ENCODE results near the gene APOL3. TPM values are rescaled to one million over a fixed set of nuclear protein-coding genes. Genes with fewer than 3 reads are reported as not detected.

Gene APOL3
- total and polyA plus RNA-seq, 2 of the 13 experiments (the other 11 are each of a cell fraction or from before 2014, with no cell fraction given): 3.8 to 5.4 TPM

DNA sequence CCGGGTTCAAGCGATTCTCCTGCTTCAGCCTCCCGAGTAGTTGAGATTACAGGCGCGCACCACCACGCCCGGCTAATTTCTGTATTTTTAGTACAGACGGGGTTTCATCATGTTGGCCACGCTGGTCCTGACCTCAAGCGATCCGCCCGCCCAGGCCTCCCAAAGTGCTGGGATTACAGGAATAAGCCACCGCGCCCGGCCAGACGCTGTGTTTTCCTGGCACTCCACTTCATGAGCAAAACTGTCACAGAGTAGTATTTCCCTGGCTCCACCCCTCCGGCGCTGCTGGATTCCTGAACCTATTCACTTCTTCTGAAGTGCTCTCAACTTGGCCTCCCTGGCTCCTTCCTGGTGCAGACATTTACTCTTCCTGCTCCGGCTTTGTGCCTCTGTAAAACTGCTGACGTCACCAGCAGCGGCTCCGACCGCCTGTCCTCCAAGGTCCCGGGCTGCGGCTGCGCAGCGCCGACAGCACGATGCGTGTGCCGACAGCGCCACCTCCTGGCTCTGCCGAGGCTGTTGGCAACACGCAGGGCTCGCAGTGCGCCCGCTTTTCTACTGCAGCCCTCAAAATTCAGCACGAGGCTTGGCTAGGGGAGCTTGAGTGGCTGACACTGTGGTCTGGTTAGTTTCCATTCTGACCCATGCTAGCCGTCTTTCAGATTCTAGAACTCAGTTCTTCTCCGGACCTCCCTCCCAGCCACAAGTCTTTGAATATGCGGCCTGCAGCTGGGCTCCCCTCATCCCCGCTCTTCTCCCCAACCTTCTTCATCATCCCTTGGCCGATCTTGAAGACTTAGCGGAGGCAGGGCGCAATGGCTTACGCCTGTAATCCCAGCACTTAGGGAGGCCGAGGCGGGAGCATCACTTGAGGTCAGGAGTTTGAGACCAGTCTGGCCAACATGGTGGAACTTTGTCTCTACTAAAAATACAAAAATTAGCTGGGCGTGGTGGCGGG lies 36.6 kb downstream of the APOL3 start (continued):
- TF ChIP-seq NR2C2 (CRISPR knock-in tag; IDR thresholded peaks at IDR 0.05; ENCODE audit: borderline replicate concordance) (0 out of 2 replicates have a peak, but pooled peaks have one; percentile 25), SALL1 (CRISPR knock-in tag; IDR thresholded peaks at IDR 0.05) (peak; percentile 87), ZNF577 (CRISPR knock-in tag; IDR thresholded peaks at IDR 0.05; ENCODE audit: borderline replicate concordance, low read depth) (no peak), NRL (CRISPR knock-in tag; IDR thresholded peaks at IDR 0.05; ENCODE audit: borderline replicate concordance) (peak; percentile 33; the same call in 1 of the 2 replicates), MTF2 (CRISPR knock-in tag; IDR thresholded peaks at IDR 0.05; ENCODE audit: borderline replicate concordance) (0 out of 2 replicates have a peak, but pooled peaks have one; percentile 32), RAD51 (IDR thresholded peaks at IDR 0.05; ENCODE audit: borderline replicate concordance) (no peak), CHD2 (IDR thresholded peaks at IDR 0.05; ENCODE audit: low read depth, low read length) (peak; percentile 37; the same call in 1 of the 2 replicates), ZNF572 (CRISPR knock-in tag; IDR thresholded peaks at IDR 0.05) (0 out of 2 replicates have a peak, but pooled peaks have one; percentile 71), MED1 (CRISPR knock-in tag; IDR thresholded peaks at IDR 0.05) (peak; percentile 39), HOXA5 (CRISPR knock-in tag; IDR thresholded peaks at IDR 0.05) (peak; percentile 81), HIVEP1 (CRISPR knock-in tag; IDR thresholded peaks at IDR 0.05) (peak; percentile 18; the same call in 1 of the 2 replicates), ZNF720 (CRISPR knock-in tag; IDR thresholded peaks at IDR 0.05) (0 out of 2 replicates have a peak, but pooled peaks have one; percentile 31), ARNTL (CRISPR knock-in tag; IDR thresholded peaks at IDR 0.05) (0 out of 2 replicates have a peak, but pooled peaks have one; percentile 22), ZFX (CRISPR knock-in tag; IDR thresholded peaks at IDR 0.05; ENCODE audit: low read depth) (peak; percentile 69; the same call in 1 of the 2 replicates), GATAD2A (CRISPR knock-in tag; IDR thresholded peaks at IDR 0.05) (peak; percentile 53; the same call in 1 of the 2 replicates), TEAD3 (CRISPR knock-in tag; optimal IDR thresholded peaks at IDR 0.05; ENCODE audit: borderline replicate concordance) (peak; percentile 38), ZNF350 (CRISPR knock-in tag; IDR thresholded peaks at IDR 0.05; ENCODE audit: borderline replicate concordance, low read depth) (peak; percentile 51), MYC (CRISPR knock-in tag; IDR thresholded peaks at IDR 0.05; ENCODE audit: borderline replicate concordance) (peak; percentile 79; the same call in 1 of the 2 replicates), ELF1 (CRISPR knock-in tag; IDR thresholded peaks at IDR 0.05) (peak; percentile 78; the same call in 1 of the 2 replicates), POGZ (CRISPR knock-in tag; IDR thresholded peaks at IDR 0.05) (peak; percentile 67)
- TF ChIP-seq, protein P1, sequence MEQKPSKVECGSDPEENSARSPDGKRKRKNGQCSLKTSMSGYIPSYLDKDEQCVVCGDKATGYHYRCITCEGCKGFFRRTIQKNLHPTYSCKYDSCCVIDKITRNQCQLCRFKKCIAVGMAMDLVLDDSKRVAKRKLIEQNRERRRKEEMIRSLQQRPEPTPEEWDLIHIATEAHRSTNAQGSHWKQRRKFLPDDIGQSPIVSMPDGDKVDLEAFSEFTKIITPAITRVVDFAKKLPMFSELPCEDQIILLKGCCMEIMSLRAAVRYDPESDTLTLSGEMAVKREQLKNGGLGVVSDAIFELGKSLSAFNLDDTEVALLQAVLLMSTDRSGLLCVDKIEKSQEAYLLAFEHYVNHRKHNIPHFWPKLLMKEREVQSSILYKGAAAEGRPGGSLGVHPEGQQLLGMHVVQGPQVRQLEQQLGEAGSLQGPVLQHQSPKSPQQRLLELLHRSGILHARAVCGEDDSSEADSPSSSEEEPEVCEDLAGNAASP (CRISPR knock-in tag; IDR thresholded peaks at IDR 0.05; ENCODE audit: borderline replicate concordance): peak; percentile 84
- TF ChIP-seq, protein P2, sequence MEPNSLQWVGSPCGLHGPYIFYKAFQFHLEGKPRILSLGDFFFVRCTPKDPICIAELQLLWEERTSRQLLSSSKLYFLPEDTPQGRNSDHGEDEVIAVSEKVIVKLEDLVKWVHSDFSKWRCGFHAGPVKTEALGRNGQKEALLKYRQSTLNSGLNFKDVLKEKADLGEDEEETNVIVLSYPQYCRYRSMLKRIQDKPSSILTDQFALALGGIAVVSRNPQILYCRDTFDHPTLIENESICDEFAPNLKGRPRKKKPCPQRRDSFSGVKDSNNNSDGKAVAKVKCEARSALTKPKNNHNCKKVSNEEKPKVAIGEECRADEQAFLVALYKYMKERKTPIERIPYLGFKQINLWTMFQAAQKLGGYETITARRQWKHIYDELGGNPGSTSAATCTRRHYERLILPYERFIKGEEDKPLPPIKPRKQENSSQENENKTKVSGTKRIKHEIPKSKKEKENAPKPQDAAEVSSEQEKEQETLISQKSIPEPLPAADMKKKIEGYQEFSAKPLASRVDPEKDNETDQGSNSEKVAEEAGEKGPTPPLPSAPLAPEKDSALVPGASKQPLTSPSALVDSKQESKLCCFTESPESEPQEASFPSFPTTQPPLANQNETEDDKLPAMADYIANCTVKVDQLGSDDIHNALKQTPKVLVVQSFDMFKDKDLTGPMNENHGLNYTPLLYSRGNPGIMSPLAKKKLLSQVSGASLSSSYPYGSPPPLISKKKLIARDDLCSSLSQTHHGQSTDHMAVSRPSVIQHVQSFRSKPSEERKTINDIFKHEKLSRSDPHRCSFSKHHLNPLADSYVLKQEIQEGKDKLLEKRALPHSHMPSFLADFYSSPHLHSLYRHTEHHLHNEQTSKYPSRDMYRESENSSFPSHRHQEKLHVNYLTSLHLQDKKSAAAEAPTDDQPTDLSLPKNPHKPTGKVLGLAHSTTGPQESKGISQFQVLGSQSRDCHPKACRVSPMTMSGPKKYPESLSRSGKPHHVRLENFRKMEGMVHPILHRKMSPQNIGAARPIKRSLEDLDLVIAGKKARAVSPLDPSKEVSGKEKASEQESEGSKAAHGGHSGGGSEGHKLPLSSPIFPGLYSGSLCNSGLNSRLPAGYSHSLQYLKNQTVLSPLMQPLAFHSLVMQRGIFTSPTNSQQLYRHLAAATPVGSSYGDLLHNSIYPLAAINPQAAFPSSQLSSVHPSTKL (CRISPR knock-in tag; IDR thresholded peaks at IDR 0.05): peak; percentile 50; the same call in 1 of the 2 replicates
- TF ChIP-seq, protein P3, sequence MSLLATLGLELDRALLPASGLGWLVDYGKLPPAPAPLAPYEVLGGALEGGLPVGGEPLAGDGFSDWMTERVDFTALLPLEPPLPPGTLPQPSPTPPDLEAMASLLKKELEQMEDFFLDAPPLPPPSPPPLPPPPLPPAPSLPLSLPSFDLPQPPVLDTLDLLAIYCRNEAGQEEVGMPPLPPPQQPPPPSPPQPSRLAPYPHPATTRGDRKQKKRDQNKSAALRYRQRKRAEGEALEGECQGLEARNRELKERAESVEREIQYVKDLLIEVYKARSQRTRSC (CRISPR knock-in tag; IDR thresholded peaks at IDR 0.05; ENCODE audit: low read depth): 0 out of 2 replicates have a peak, but pooled peaks have one; percentile 81

All from HepG2 (cell line).